ENCODE results near the gene TRIM54.

Gene TRIM54

GRCh38 chr2:27356382-27357181 lies 74.4 kb downstream of the TRIM54 start, which contains the start of gene GTF3C2:
Gene GTF3C2 (minus strand): TSS chr2:27356764. CDS start chr2:27343554, 13,210 bp downstream.
- DNase-seq (ENCODE audit: low spot score) = peak; percentile 82

Data from HuH-7 (cell line).